GM10248 (cell line): ENCODE results near the gene ZNF525.
"Not testable (repeated sequence)": the region's sequence is repeated elsewhere in the genome, so short reads cannot be mapped to it uniquely, and the experiment has no call there.

ENCODE experiments used
- CTCF ChIA-PET: fragments of 300-600 bp; sonication (Branson Sonifier 250); formaldehyde crosslinking; extraction: SDS; loops from one replicate; lab custom pipeline; 2021; ENCODE audit warnings: antibody characterized with exemption; lab: Yijun Ruan, JAX
- POLR2A ChIA-PET: fragments of 350-650 bp; sonication (Branson Sonifier 250); formaldehyde crosslinking; extraction: SDS; loops from one replicate; lab custom pipeline; 2020; ENCODE audit warnings: antibody characterized with exemption; lab: Yijun Ruan, JAX
- DNase-seq: peaks from one replicate; pipeline ENCODE4 v3.0.0; 2012; ENCODE audit errors: extremely low spot score
- TF ChIP-seq, protein P1 (sequence below): IDR thresholded peaks from 2 replicates; pipeline ENCODE4 v1.5.1; 2012; ENCODE audit warnings: mild to moderate bottlenecking, low read depth; ENCODE audit errors: extremely low read depth, missing control alignments, control extremely low read depth

The ZNF525 gene

DNA sequence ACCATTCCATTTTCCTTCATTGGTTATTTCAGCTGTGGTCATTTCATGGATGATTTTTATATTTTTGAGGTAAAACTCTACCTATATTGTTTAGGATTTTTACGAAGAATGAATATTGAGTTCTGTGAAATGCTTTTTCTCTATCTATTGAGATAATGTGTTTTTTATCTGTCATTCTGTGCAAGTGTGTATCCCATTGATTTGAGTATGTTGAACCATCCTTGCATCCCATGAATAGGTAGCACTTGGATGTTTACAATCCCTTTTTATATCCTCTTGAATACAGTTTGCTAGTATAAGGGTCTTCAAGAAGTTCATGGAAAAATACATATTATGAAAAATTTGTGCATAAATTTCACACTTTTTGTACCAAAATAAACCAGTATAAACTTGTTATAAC is 9.8 kb upstream of the ZNF525 start:
- no peak for DNase-seq
- TF ChIP-seq, protein P1, sequence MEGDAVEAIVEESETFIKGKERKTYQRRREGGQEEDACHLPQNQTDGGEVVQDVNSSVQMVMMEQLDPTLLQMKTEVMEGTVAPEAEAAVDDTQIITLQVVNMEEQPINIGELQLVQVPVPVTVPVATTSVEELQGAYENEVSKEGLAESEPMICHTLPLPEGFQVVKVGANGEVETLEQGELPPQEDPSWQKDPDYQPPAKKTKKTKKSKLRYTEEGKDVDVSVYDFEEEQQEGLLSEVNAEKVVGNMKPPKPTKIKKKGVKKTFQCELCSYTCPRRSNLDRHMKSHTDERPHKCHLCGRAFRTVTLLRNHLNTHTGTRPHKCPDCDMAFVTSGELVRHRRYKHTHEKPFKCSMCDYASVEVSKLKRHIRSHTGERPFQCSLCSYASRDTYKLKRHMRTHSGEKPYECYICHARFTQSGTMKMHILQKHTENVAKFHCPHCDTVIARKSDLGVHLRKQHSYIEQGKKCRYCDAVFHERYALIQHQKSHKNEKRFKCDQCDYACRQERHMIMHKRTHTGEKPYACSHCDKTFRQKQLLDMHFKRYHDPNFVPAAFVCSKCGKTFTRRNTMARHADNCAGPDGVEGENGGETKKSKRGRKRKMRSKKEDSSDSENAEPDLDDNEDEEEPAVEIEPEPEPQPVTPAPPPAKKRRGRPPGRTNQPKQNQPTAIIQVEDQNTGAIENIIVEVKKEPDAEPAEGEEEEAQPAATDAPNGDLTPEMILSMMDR: no peak
- POLR2A ChIA-PET: no interaction called here
- CTCF ChIA-PET: no interaction called here

DNA sequence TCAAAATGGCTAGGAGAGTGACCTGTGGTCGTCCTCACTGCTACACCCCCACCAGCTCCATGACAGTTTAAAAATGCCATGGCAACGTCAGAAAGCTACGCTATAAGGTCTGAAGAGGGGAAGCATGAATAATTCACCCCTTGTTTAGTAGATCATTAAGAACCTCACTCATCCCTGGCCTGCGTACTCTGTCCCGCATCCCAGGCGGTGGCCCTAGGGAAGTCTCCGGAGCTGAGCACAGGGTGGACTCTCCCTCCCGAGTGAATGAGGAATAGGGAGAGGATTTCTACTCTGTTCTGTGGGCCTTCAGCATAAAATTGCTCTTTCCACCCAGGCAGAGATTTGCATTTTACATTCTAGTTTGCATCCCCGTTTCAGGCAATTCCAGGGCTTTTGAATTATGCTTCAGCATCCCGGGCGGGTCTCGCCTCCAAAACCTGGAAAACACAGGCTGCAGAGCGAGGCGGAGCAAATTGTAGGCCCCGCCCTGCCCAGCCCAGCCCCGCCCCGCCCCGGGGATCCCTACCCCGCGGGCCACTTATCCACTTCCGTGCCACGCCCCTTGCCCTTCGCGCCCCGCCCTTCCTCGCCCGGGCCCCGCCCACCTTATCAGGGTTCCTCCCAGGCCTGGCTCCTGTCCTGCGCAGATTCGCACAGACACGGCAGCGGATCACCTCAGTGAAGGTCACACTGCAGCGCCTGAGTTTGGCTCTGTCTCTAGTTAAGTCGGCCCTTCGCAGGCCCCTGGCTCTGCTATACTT is 7.5 kb upstream of the ZNF525 start:
- TF ChIP-seq, protein P1: no peak
- POLR2A ChIA-PET: no interaction called here
- CTCF ChIA-PET: interaction anchor here (0.7 kb wide), 1 partner anchor 40 kb away, joined by 3 read pairs; no protein-coding TSS in a partner anchor
- DNase-seq: no peak

DNA sequence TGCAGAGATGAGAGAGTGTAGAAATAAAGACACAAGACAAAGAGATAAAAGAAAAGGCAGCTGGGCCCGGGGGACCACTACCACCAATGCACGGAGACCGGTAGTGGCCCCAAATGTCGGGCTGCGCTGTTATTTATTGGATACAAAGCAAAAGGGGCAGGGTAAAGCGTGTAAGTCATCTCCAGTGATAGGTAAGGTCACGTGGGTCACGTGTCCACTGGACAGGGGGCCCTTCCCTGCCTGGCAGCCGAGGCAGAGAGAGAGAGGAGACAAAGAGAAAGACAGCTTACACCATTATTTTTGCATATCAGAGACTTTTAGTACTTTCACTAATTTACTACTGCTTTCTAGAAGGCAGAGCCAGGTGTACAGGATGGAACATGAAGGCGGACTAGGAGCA is 5.4 kb upstream of the ZNF525 start:
- POLR2A ChIA-PET, DNase-seq: not testable (repeated sequence)
- CTCF ChIA-PET: interaction anchor here (1.3 kb wide), 1 partner anchor 29 kb away, joined by 3 read pairs; no protein-coding TSS in a partner anchor

DNA sequence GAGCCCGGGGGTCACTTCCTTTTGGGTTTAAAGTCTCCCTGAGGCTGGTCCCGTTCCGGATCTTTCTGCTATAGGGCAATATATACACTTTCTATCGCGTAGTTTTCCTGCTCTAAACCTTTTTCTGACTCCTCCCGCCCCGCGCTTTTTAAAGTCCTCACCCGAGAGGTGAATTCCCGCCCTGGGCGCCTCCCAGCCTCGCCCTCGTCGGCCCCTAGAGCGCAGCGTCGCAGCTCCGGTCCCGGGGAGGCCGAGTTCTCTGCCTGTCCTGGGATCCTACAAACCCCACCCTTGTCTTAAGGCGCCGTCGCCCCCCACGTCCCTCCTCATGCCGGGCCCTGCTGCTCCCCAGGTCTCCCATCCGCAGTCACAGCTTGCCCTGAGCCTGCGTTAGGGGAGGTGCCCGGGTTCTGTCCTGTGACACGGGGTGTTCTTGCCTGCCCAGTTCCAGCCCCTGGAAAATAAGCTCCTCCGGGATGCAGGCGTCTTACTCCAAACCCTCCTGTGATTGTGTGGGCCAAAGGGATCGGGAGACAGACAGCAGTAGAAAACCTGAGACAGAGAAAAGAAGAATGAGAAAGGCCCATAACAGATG is 491 bp downstream of the ZNF525 start:
- peak; percentile 24 for DNase-seq
- POLR2A ChIA-PET: no interaction called here
- TF ChIP-seq, protein P1: no peak
- CTCF ChIA-PET: no interaction called here

DNA sequence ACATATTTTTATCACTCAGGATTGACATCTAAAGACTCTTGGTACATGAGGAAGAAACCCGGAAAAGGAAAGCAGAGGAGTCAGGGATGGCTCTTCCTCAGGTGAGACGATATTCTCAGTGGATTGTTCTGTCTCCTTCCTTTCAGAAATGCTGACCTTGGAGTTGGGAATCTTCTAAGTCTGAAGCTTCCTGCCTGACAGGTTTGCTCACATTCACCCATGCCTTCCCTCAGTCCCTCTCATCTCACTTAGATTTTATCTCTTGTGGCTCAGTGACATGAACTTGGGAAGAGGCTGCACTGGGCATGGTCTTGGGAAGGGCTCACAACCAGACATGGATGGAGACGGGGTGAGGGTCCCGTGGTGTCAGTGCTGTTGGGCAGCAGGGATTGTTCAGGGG is 6.7 kb downstream of the ZNF525 start:
- CTCF ChIA-PET: interaction anchor here (0.9 kb wide), 1 partner anchor 177 kb away, joined by 3 read pairs; no protein-coding TSS in a partner anchor

DNA sequence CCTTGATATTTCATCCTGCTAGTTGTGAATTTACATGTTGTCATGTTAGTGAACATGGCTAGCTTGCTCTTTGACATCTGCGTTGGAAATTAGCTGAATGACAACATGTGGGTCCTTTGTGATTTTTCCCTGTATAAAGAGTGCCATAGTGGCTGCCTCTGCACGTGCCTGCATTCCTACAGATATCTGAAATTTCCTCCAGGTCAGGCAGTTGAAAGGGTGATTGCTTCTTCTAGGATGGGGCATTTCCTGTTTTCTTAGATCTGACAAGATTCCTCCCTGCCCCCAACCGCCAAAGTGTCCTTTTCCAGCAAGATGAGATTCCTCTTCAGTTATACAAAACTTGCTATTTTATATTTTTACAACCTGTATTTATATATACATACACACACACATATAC is 8.8 kb downstream of the ZNF525 start:
- TF ChIP-seq, protein P1: no peak
- CTCF ChIA-PET: no interaction called here
- POLR2A ChIA-PET: no interaction called here
- DNase-seq: no peak

More for the DNA sequence above, 6.7 kb downstream of the ZNF525 start:
- TF ChIP-seq, protein P1: no peak
- DNase-seq: no peak
- POLR2A ChIA-PET: no interaction called here

DNA sequence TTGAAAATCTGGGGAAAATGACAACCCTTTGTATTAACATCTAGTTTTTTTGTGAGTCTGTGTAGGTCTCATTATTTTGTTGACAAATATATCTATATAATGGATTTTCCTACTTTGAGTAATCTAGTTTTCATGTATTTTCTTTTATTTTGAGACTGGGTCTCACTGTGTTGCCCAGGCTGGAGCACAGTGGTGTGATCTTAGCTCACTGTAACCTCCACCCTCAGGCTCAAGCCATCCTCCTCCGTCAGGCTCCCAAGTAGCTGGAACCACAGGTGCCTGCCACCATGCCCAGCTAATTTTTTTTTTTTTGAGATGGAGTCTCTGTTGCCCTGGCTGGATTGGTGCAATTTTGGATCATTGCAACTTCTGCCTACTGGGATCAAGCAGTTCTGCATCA is 9.2 kb downstream of the ZNF525 start:
- CTCF ChIA-PET: no interaction called here
- no peak for DNase-seq
- POLR2A ChIA-PET: no interaction called here
- TF ChIP-seq, protein P1: no peak
